ENCODE data around the gene INCA1.

The INCA1 gene

GRCh38 chr17:4948931-4949320, 48.4 kb downstream of the INCA1 start:
- H3K4me3 ChIP-seq (ENCODE audit: low read length), result peak overlapping the region; percentile 60
- TF ChIP-seq CTCF (IDR thresholded peaks at IDR 0.05; ENCODE audit: insufficient read depth, low read depth, low read length, missing control alignments), result no peak
- peak; percentile 91 for DNase-seq (ENCODE audit: low read depth)

GRCh38 chr17:4948166-4948930, 49.0 kb downstream of the INCA1 start, which contains the start of gene PFN1:
TSS of gene PFN1 (minus strand) at chr17:4948530. CDS start at chr17:4948394, 136 bp downstream.
- TF ChIP-seq CTCF (IDR thresholded peaks at IDR 0.05; ENCODE audit: insufficient read depth, low read depth, low read length, missing control alignments), result no peak
- peak; percentile 95 for DNase-seq (ENCODE audit: low read depth)
- peak within 1 kb of the TSS; percentile 77 for H3K4me3 ChIP-seq (ENCODE audit: low read length)

GRCh38 chr17:4947411-4948165, 49.7 kb downstream of the INCA1 start:
- DNase-seq (ENCODE audit: low read depth), result no peak
- TF ChIP-seq CTCF (IDR thresholded peaks at IDR 0.05; ENCODE audit: insufficient read depth, low read depth, low read length, missing control alignments), result no peak
- H3K4me3 ChIP-seq (ENCODE audit: low read length), result peak overlapping the region; percentile 77

- H3K4me3 ChIP-seq (ENCODE audit: low read length), result peak overlapping the region; percentile 77
- no peak for DNase-seq (ENCODE audit: low read depth)
- TF ChIP-seq CTCF (IDR thresholded peaks at IDR 0.05; ENCODE audit: insufficient read depth, low read depth, low read length, missing control alignments), result no peak
Measured at GRCh38 chr17:4947010-4947410, 50.3 kb downstream of the INCA1 start.

GRCh38 chr17:4946312-4946976, 50.9 kb downstream of the INCA1 start:
- TF ChIP-seq CTCF (IDR thresholded peaks at IDR 0.05; ENCODE audit: insufficient read depth, low read depth, low read length, missing control alignments), result no peak
- DNase-seq (ENCODE audit: low read depth), result no peak
- H3K4me3 ChIP-seq (ENCODE audit: low read length), result peak overlapping the region; percentile 77

- no peak for TF ChIP-seq CTCF (IDR thresholded peaks at IDR 0.05; ENCODE audit: insufficient read depth, low read depth, low read length, missing control alignments)
- H3K4me3 ChIP-seq (ENCODE audit: low read length), result peak overlapping the region; percentile 77
- DNase-seq (ENCODE audit: low read depth), result no peak
Measured at GRCh38 chr17:4945944-4946280, 51.4 kb downstream of the INCA1 start.
